Right lobe of liver (tissue), 4 donors: Measurements from ENCODE around the gene TADA2B.

Experiments
- CTCF ChIP-seq, 4 donors: fragments of 200-600 bp in 3 of 4; fragments of 450-650 bp in 1 of 4; IDR thresholded peaks; one replicate each; pipeline versions ENCODE4 v1.5.1 to v1.8.0; 2016 to 2022; ENCODE audit warnings: antibody characterized with exemption in 4 of 4, mild to moderate bottlenecking in 2 of 4
- POLR2A ChIP-seq: fragments of 450-650 bp; IDR thresholded peaks from one replicate; pipeline ENCODE4 v1.6.1; 2017; ENCODE audit warnings: antibody characterized with exemption, mild to moderate bottlenecking
- donor health status: DM: no; HTN: no; CAD: no.
- donor health status: DM: no; HTN: no; CAD: no.
- donor health status: DM: no; HTN: yes; CAD: no.

- TF ChIP-seq POLR2A (no peak), CTCF (IDR thresholded peaks at IDR 0.05) (no peak)
Measured at GRCh38 chr4:7066493-7066892, 23.3 kb downstream of the TADA2B start.
